Retinal pigment epithelial cell (primary cell): Measurements from ENCODE around the gene TTYH3.

Source experiments
- DNase-seq: peaks from one replicate; pipeline ENCODE4 v3.0.0-alpha.2; 2010; ENCODE audit warnings: low read depth
- H3K4me3 ChIP-seq: 2 replicates; pipeline ENCODE4 v1.5.1; 2011; ENCODE audit warnings: mild to moderate bottlenecking, low read length, control low read depth, moderate library complexity
- TF ChIP-seq, protein P1 (sequence below): conservative IDR thresholded peaks from 2 replicates; pipeline ENCODE4 v1.5.1; 2011; ENCODE audit warnings: low read depth, low read length, control low read depth, inconsistent platforms

The TTYH3 gene

DNA sequence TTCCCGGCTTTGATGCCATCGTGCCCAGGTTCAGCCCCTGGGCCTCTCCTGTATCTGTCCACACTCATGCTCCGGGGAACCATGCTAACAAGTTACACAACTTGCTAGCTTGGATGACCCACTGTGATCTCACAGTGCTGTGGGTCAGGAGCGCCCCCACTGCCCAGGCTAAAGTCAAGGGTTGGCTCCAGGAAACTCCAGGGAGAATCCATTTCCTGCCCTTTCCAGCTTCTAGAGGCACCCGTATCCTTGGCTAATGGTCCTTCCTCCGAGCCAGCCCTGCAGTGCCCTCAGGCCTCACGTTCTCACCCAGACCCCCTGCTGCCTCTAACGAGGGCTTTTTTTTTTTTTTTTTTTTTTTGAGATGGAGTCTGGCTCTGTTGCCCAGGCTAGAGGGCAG lies 75.7 kb downstream of the TTYH3 start:
- TF ChIP-seq, protein P1, sequence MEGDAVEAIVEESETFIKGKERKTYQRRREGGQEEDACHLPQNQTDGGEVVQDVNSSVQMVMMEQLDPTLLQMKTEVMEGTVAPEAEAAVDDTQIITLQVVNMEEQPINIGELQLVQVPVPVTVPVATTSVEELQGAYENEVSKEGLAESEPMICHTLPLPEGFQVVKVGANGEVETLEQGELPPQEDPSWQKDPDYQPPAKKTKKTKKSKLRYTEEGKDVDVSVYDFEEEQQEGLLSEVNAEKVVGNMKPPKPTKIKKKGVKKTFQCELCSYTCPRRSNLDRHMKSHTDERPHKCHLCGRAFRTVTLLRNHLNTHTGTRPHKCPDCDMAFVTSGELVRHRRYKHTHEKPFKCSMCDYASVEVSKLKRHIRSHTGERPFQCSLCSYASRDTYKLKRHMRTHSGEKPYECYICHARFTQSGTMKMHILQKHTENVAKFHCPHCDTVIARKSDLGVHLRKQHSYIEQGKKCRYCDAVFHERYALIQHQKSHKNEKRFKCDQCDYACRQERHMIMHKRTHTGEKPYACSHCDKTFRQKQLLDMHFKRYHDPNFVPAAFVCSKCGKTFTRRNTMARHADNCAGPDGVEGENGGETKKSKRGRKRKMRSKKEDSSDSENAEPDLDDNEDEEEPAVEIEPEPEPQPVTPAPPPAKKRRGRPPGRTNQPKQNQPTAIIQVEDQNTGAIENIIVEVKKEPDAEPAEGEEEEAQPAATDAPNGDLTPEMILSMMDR = no peak
- no peak overlapping the region for H3K4me3 ChIP-seq
- no peak for DNase-seq

DNA sequence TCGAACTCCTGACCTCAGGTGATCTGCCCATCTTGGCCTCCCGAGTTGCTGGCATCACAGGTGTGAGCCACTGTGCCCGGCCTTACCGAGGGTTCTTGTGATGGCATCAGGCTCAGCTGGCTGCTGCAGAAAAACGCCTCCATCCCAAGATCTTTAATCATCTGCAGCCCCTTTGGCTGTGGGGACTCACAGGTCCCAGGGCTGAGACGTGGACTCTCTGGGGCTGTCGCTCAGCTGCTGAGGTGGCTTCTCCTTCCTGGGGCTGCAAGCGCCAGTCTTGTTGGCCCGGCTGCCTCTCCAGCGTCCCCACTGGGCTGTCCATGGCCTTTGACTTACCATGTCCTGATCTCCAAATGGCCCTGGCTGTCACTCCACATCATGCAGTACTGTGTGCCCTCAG lies 76.3 kb downstream of the TTYH3 start:
- no peak overlapping the region for H3K4me3 ChIP-seq
- TF ChIP-seq, protein P1 = no peak
- DNase-seq = no peak

DNA sequence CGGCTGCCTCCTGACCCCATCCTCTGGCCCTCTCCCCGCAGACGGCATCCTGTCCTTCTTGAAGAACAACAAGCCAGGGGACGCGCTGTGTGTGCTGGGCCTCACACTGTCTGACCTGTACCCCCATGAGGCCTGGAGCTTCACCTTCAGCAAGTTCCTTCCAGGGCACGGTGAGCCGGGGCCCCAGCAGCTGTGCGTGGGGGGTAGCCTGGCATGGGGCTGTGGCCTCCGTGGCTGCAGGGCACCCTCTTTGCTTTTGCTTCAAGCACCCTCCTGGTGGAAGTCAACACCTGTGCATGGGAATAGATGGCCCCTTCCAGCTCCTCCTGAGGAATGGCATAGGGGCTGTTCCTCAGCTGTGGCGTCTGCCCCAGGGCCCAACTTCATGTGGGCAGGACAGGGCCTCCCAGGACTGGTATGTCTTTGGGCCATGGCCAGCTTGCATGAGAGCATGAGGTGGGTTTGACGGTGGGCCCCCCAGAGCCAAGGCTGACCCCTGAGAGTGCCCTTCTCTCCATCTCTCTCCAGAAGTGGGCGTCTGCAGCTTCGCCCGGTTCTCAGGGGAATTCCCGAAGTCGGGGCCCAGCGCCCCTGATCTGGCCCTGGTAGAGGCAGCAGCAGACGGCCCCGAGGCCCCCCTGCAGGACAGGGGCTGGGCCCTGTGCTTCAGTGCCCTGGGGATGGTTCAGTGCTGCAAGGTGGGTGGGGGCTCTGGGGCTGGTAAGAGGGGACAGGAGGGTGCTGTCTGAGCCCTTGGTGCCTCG lies 76.9 kb downstream of the TTYH3 start:
- DNase-seq = no peak
- H3K4me3 ChIP-seq = no peak overlapping the region
- TF ChIP-seq, protein P1 = no peak

DNA sequence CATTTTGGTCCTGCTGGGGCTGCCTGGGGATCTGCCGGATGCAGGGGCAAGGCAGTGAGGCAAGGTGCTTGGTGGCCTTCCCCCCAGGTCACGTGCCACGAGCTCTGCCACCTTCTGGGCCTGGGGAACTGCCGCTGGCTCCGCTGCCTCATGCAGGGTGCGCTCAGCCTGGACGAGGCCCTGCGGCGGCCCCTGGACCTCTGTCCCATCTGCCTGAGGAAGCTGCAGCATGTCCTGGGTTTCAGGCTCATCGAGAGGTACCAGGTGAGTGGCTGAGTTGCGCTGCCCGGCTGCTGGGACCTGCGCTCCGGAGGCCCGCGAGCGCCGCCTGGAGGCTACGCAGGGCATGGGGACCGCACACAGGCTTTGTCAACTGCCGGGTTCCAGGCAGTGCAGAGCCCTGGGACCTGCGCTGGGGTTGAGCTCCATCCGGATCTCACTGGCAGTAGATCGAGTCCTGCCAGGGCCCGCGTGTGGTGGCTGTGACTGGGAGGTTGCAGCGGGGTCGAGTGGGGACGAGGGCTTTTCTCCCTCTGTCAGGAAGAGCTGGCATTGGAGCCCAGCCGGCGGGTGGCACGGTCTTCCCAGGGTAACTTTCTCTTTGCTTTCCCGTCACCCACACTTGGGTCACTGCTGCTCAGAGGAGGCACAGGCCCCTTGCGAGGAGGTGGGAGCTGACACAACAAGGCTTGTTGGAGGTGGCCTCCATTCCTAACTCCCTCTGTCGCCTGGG lies 77.9 kb downstream of the TTYH3 start:
- TF ChIP-seq, protein P1 = peak; percentile 97
- no peak for DNase-seq
- H3K4me3 ChIP-seq = no peak overlapping the region

DNA sequence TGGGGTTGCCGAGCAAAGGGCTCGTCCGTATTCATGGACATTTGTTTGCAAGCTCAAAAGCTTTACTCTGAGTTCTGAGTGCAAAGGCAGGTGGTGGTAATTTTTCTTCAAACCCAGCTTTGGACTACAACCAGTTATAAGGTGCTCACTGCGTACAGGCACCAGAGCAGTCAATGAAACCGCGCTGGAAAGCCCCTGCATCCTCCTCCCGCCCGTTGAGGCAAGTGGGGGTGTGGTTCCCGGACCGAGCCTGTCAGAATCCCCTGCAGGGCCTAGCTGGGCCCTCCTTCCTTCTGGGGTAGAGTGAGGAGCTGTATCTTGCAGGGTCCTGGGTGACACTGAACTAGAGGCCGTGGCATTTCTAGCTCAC lies 78.5 kb downstream of the TTYH3 start:
- no peak for DNase-seq
- no peak overlapping the region for H3K4me3 ChIP-seq

DNA sequence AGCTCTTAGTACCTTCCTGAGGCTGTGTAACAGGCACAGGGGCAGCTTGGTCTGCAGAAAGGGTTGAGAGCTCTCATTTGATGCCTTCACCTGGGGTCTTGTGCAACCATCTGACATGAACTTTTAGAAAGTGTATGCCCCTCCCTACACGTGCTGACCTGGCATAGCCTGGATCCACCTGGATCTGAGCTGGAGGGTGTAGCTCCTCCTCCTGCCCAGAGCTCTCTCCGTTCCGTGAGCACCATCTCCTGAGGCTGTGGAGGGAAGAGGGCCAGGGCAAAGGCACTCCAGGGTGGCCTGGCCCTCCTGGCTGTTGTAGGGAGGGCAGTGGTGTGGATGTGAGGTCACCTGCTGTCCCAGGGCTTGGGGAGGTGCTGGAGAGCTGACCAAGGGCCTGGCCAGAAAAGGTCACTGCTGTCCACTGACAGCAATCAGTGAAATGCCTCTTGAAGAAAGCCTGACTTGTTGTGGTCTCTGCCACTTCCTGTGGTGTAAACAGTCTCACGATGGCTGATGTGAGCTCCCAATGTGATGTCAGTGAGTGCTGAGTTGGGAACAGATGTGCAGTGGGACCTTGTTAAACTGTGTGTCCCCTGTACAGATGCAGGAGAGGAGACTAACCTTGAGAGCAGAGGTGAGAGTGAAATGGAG lies 79.2 kb downstream of the TTYH3 start:
- H3K4me3 ChIP-seq = no peak overlapping the region
- no peak for DNase-seq
- TF ChIP-seq, protein P1 = no peak

More for the DNA sequence above, 78.5 kb downstream of the TTYH3 start:
- TF ChIP-seq, protein P1 = no peak
